B cell (primary cell): Measurements from ENCODE around the gene GAK.

Source experiments
- CTCF ChIP-seq: fragments of 200-600 bp; IDR thresholded peaks from one replicate; pipeline ENCODE4 v1.8.0; 2022; ENCODE audit warnings: antibody characterized with exemption, mild to moderate bottlenecking
- EZH2 ChIP-seq: IDR thresholded peaks from 2 replicates; pipeline ENCODE4 v1.6.1; 2012; ENCODE audit warnings: borderline replicate concordance, low read depth, mild to moderate bottlenecking, moderate library complexity, low read length; ENCODE audit not compliant: insufficient read depth, poor library complexity, severe bottlenecking

DNA sequence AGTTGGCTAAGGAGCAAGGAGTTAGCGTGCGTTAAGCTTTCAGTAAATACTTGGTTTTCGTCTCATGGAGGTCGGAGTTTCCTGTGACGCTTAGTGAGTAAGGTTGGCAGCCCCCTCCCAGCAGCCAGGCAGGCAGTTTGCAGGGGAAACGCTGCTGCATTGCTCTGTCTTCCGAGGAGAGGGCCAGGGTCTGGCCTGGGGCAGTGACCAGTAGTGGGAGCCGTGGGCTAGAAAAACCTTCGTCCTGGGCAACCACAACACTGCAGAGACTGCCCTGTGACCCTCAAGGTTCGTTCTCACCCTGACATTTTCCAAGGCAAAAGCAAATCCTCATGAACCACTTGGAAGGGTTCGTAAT, 576 bp upstream of the GAK start:
- TF ChIP-seq EZH2 (no peak), CTCF (no peak)
